Panc1 (cell line): Measurements from ENCODE around the gene NDUFAF2. TPM values are rescaled to one million over a fixed set of nuclear protein-coding genes. Genes with fewer than 3 reads are reported as not detected.

ENCODE experiments used
- ATAC-seq: fragments of 200-7000 bp; cut with Tn5 transposase; 2 replicates; pipeline ENCODE4 v1.9.1; 2020; ENCODE audit warnings: mild to moderate bottlenecking, moderate library complexity
- BruUV-seq: library from RNA; stranded (reverse); fragments of 400-500 nt; replicated peaks from 2 replicates; lab custom pipeline; 2021; lab: Mats Ljungman, UMichigan
- CTCF ChIA-PET: fragments of 300-600 bp; sonication (Branson Sonifier 250); formaldehyde crosslinking; loops from one replicate; lab custom pipeline; 2022; ENCODE audit warnings: antibody characterized with exemption; lab: Charles Lee
- POLR2A ChIA-PET: fragments of 300-600 bp; sonication (Branson Sonifier 250); formaldehyde crosslinking; loops from one replicate; lab custom pipeline; 2022; ENCODE audit warnings: antibody characterized with exemption; lab: Charles Lee
- DNase-seq: peaks from one replicate; pipeline ENCODE4 v3.0.0-alpha.2; 2010; ENCODE audit warnings: low read depth, low spot score
- H3K27ac ChIP-seq: 2 replicates; pipeline ENCODE4 v1.5.1; 2011; ENCODE audit warnings: mild to moderate bottlenecking, low read length, inconsistent platforms
- H3K27me3 ChIP-seq: fragments of 200-500 bp; sonication (Bioruptor generic); 2 replicates; pipeline ENCODE4 v1.6.0; 2014; ENCODE audit warnings: low read length, inconsistent platforms; ENCODE audit not compliant: control insufficient read depth, insufficient read depth
- H3K36me3 ChIP-seq: fragments of 200-500 bp; sonication (Bioruptor generic); 2 replicates; pipeline ENCODE4 v1.5.1; 2014; ENCODE audit warnings: inconsistent platforms, mild to moderate bottlenecking, low read length, moderate library complexity; ENCODE audit not compliant: control insufficient read depth, insufficient read depth
- H3K4me1 ChIP-seq: 2 replicates; pipeline ENCODE4 v1.5.1; 2011; ENCODE audit warnings: inconsistent platforms, mild to moderate bottlenecking, low read length, moderate library complexity; ENCODE audit not compliant: control insufficient read depth, insufficient read depth
- H3K4me3 ChIP-seq, 2 experiments: 2 replicates each; pipeline ENCODE4 v1.5.1; 2011 to 2012; ENCODE audit warnings: low read depth in 2 of 2, low read length in 2 of 2, mild to moderate bottlenecking in 2 of 2, inconsistent platforms in 1 of 2, moderate library complexity in 1 of 2
- H3K9me3 ChIP-seq: fragments of 200-500 bp; sonication (Bioruptor generic); 2 replicates; pipeline ENCODE4 v1.5.1; 2014; ENCODE audit warnings: low read depth, mild to moderate bottlenecking, inconsistent platforms, low read length, moderate library complexity; ENCODE audit not compliant: control insufficient read depth, insufficient read depth
- CTCF ChIP-seq: fragments of 450-650 bp; IDR thresholded peaks from 2 replicates; pipeline ENCODE4 v1.5.1; 2017; ENCODE audit warnings: mild to moderate bottlenecking
- POLR2AphosphoS5 ChIP-seq: IDR thresholded peaks from 2 replicates; pipeline ENCODE4 v1.6.1; 2012; ENCODE audit warnings: mild to moderate bottlenecking, low read depth, low read length, moderate library complexity
- REST ChIP-seq, 2 experiments: IDR thresholded peaks; 2 replicates each; pipeline ENCODE4 v1.6.1; 2011 to 2012; ENCODE audit warnings: low read depth in 2 of 2, control low read depth in 1 of 2, low read length in 1 of 2, mild to moderate bottlenecking in 1 of 2, moderate library complexity in 1 of 2; ENCODE audit not compliant: insufficient read depth in 1 of 2
- SIN3A ChIP-seq: IDR thresholded peaks from 2 replicates; pipeline ENCODE4 v1.6.1; 2012; ENCODE audit warnings: low read depth, mild to moderate bottlenecking, low read length, moderate library complexity, borderline replicate concordance; ENCODE audit not compliant: insufficient read depth
- TCF7L2 ChIP-seq: IDR thresholded peaks from 2 replicates; pipeline ENCODE4 v1.6.1; 2011; ENCODE audit warnings: mild to moderate bottlenecking, low read depth, low read length, inconsistent platforms
- in situ Hi-C: cut with HindIII; loops from 2 replicates; pipeline ENCODE4 v1.10.0; 2016; ENCODE audit warnings: low sequenced_read_pairs, low pct_unique_long_range_greater_than_20kb
- intact Hi-C: fragments of 100-400 bp; cut with micrococcal nuclease; formaldehyde crosslinking; loops from one replicate; pipeline ENCODE4 v1.10.0; 2022; ENCODE audit not compliant: unreplicated experiment
- total RNA-seq: library from RNA; stranded (reverse); gene quantifications from one replicate; pipeline ENCODE4 v1.2.1, GENCODE V29; 2021; ENCODE audit not compliant: unreplicated experiment

The NDUFAF2 gene
- total RNA-seq, 1 experiment from 2014 or later: 41.6 TPM

- Histone ChIP-seq H3K27ac (no peak overlapping the region), H3K4me1 (no peaks in the 10 kb centered on the region), H3K27me3 (no peaks in the 10 kb centered on the region), H3K36me3 (no peaks in the 10 kb centered on the region), H3K4me3 (no peak overlapping the region), H3K9me3 (no peaks in the 10 kb centered on the region)
- DNase-seq: no peak
- CTCF ChIA-PET: no interaction called here
- ATAC-seq: no peak
- intact Hi-C loops: no loop called here
- no TSS peak for BruUV-seq
- no peak for TF ChIP-seq CTCF
- TF ChIP-seq SIN3A: no peak
- TF ChIP-seq POLR2AphosphoS5: no peak
- no peak for TF ChIP-seq REST (IDR thresholded peaks at IDR 0.05; ENCODE audit: insufficient read depth in 1 of 2, low read depth in 2 of 2, low read length in 1 of 2)
- TF ChIP-seq TCF7L2: no peak
- in situ Hi-C loops: no loop called here
- POLR2A ChIA-PET: no interaction called here
These were observed 185.3 kb downstream of the NDUFAF2 start for GRCh38 chr5:61130289-61130688.

GRCh38 chr5:61132559-61132958 lies 187.6 kb downstream of the NDUFAF2 start:
- DNase-seq: no peak
- no peak for TF ChIP-seq POLR2AphosphoS5
- TF ChIP-seq SIN3A: no peak
- TF ChIP-seq CTCF: no peak
- no peak for TF ChIP-seq REST (IDR thresholded peaks at IDR 0.05; ENCODE audit: insufficient read depth in 1 of 2, low read depth in 2 of 2, low read length in 1 of 2)
- TF ChIP-seq TCF7L2: no peak
- no peak for ATAC-seq
- H3K36me3 ChIP-seq: no peaks in the 10 kb centered on the region
- intact Hi-C loops: no loop called here
- H3K4me3 ChIP-seq: no peak overlapping the region
- in situ Hi-C loops: no loop called here
- ChIA-PET POLR2A (no interaction called here), CTCF (no interaction called here)
- H3K4me1 ChIP-seq: no peaks in the 10 kb centered on the region
- H3K27me3 ChIP-seq: no peaks in the 10 kb centered on the region
- BruUV-seq: no TSS peak
- no peaks in the 10 kb centered on the region for H3K9me3 ChIP-seq
- H3K27ac ChIP-seq: no peak overlapping the region
